ENCODE data around the gene DCHS1. TPM values are rescaled to one million over a fixed set of nuclear protein-coding genes. Genes with fewer than 3 reads are reported as not detected.

DCHS1 gene
- total RNA-seq, 4 donors from 2014 or later = 26.8 to 125 (median 73.6) TPM

DNA sequence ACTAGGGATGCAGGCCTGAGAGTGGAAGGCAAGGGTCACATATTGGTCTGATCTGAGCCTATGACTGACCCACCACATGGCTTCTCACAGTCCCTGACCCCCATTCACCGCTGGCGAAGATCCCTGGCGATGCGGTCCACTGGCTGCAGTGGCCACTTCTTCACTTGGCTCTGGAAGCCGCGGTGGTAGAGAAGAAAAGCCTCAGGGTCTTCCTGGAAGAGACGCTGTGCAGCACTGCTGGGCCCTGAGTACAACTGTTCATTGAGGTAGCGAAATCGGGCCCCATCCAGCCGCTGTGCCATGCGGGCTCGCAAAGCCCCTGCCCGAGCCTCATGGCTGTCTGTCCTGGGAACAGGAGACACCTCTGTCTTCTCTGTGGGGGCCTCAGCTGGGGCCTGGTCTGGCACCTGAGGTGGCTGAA, 54.6 kb downstream of the DCHS1 start:
- intact Hi-C loops (cut with DNase I; ENCODE audit: low total_unique reads) = no loop called here
- Histone ChIP-seq H3K4me1 (peaks cover 0 to 11% of the 10 kb centered on the region in 2 donors), H3K27ac (no peak overlapping the region), H3K27me3 (no peaks in the 10 kb centered on the region), H3K9me3 (no peaks in the 10 kb centered on the region), H3K4me3 (no peak overlapping the region), H3K36me3 (no peaks in the 10 kb centered on the region)
- TF ChIP-seq POLR2A (IDR thresholded peaks at IDR 0.05) = no peak
- TF ChIP-seq, protein P1, sequence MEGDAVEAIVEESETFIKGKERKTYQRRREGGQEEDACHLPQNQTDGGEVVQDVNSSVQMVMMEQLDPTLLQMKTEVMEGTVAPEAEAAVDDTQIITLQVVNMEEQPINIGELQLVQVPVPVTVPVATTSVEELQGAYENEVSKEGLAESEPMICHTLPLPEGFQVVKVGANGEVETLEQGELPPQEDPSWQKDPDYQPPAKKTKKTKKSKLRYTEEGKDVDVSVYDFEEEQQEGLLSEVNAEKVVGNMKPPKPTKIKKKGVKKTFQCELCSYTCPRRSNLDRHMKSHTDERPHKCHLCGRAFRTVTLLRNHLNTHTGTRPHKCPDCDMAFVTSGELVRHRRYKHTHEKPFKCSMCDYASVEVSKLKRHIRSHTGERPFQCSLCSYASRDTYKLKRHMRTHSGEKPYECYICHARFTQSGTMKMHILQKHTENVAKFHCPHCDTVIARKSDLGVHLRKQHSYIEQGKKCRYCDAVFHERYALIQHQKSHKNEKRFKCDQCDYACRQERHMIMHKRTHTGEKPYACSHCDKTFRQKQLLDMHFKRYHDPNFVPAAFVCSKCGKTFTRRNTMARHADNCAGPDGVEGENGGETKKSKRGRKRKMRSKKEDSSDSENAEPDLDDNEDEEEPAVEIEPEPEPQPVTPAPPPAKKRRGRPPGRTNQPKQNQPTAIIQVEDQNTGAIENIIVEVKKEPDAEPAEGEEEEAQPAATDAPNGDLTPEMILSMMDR (IDR thresholded peaks at IDR 0.05) = no peak
- DNase-seq = peak in 1 of 2 donors; percentile 17

DNA sequence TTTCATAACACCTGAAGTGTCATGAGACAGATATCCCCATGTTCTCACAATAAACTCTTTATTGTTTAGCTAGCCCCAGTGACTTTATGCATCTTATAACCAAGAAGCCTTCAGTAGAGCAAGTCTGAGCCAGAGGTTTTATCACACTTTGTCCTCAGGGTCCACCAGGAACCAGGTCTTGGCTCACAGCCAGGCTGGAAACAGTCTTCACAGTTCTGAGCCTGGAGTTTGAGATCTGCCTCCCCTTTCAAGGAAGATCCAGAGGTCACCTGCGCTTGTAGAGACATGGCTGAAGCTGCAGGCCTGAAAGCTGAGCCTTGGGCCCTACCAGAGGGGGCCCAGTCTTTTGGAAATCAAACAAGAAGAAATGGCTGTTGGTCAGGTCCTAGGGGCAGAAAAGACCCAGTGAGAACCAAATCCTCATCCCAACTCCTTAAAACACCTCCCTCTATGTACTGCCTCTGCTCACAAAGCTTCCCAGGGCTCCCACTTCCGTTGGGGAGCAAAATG, 55.7 kb downstream of the DCHS1 start:
- Histone ChIP-seq H3K27me3 (no peaks in the 10 kb centered on the region), H3K9me3 (no peaks in the 10 kb centered on the region), H3K27ac (no peak overlapping the region), H3K4me3 (no peak overlapping the region), H3K36me3 (no peaks in the 10 kb centered on the region), H3K4me1 (peaks cover 0 to 11% of the 10 kb centered on the region in 2 donors)
- TF ChIP-seq POLR2A (IDR thresholded peaks at IDR 0.05) = no peak
- TF ChIP-seq, protein P1 (IDR thresholded peaks at IDR 0.05) = no peak
- intact Hi-C loops (cut with DNase I; ENCODE audit: low total_unique reads) = no loop called here
- DNase-seq = peak in 1 of 2 donors; percentile 16

DNA sequence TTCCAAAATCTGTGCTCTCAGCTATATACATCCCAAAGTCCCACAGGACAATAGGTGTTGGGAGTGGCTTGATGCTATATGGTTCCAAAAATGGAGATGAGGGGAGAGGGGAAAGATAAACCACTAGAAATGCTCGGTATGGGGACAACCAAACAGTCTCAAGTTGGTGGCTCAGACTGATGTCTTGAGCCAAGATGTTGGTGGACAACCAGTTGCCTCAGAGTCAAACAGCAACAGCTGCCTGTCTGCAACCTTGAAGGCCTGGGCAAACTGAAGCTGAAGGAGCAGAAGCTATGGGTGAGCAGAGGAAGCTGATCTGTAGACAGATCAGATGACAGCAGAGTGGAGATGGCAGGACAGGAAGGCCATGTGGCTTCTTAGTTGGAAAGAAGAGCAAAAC, 56.2 kb downstream of the DCHS1 start:
- TF ChIP-seq, protein P1 (IDR thresholded peaks at IDR 0.05) = no peak
- no peak for TF ChIP-seq POLR2A (IDR thresholded peaks at IDR 0.05)
- H3K27ac ChIP-seq = no peak overlapping the region
- peaks cover 0 to 11% of the 10 kb centered on the region in 2 donors for H3K4me1 ChIP-seq
- H3K27me3 ChIP-seq = no peaks in the 10 kb centered on the region
- no peak overlapping the region for H3K4me3 ChIP-seq
- intact Hi-C loops (cut with DNase I; ENCODE audit: low total_unique reads) = no loop called here
- no peaks in the 10 kb centered on the region for H3K36me3 ChIP-seq
- peak in 1 of 2 donors; percentile 7 for DNase-seq
- H3K9me3 ChIP-seq = no peaks in the 10 kb centered on the region

DNA sequence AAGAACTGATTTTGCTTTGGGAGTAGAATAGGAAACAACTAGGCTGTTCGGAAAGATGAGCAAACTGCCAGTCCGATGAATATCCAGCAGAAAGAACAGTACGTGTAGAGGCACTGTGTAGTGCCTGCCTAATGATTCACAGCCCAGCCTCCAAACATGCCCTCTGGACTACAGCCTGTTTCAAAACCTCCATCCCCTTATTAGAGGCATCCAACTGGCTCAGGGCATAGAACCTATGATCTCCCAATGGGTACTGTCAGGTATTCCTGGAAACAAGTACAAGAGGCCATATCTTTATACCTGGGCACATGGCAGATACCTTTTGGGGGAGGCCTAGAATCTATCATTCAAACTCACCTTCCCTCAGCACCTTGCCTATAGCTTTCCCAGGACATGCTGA, 57.1 kb downstream of the DCHS1 start:
- Histone ChIP-seq H3K9me3 (no peaks in the 10 kb centered on the region), H3K27ac (no peak overlapping the region), H3K27me3 (no peaks in the 10 kb centered on the region), H3K36me3 (no peaks in the 10 kb centered on the region), H3K4me3 (no peak overlapping the region), H3K4me1 (peaks cover 0 to 11% of the 10 kb centered on the region in 2 donors)
- intact Hi-C loops (cut with DNase I; ENCODE audit: low total_unique reads) = no loop called here
- peak in 1 of 2 donors; percentile 3 for DNase-seq
- TF ChIP-seq, protein P1 (IDR thresholded peaks at IDR 0.05) = no peak
- no peak for TF ChIP-seq POLR2A (IDR thresholded peaks at IDR 0.05)

DNA sequence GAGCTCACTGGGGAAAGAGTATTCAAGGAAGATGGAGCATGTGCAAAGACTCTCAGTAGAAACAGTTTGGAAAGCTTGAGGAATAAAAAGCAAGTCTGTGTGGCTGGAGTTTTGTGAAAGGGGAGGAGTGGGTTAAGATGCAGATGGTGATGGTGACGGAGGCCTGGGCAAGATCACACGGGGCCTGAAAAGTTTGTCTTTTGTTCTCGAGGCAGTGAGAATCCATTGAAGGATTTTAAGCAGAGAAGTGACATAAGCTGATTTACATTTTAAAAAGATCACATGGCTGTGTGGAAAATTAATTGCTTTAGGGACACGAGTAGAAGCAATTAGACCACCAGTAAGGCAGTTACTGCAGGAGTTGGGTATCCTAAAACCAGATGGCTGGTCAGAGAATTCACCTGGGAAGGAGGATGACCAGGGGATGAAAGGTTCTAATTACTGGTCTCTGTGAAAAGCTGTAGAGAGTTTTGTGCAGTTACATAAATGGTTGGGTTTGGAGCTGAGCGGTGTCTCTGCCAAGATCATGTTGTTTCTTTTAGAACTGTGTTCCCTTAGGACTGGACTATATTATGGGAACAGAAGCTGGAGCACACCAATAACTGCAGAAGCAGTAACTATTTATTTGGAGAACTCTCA, 59.3 kb downstream of the DCHS1 start:
- TF ChIP-seq, protein P1 (IDR thresholded peaks at IDR 0.05) = no peak
- no peak for TF ChIP-seq POLR2A (IDR thresholded peaks at IDR 0.05)
- DNase-seq = no peak
- H3K4me3 ChIP-seq = no peak overlapping the region
- peak overlapping the region; percentile 10 to 22 for H3K27ac ChIP-seq
- intact Hi-C loops (cut with DNase I; ENCODE audit: low total_unique reads) = no loop called here
- H3K9me3 ChIP-seq = no peaks in the 10 kb centered on the region
- H3K36me3 ChIP-seq = no peaks in the 10 kb centered on the region
- H3K4me1 ChIP-seq = no peaks in the 10 kb centered on the region
- no peaks in the 10 kb centered on the region for H3K27me3 ChIP-seq

Data from uterus (tissue), 4 donors.